Measurements from ENCODE around the gene CDH23. TPM values are rescaled to one million over a fixed set of nuclear protein-coding genes. Genes with fewer than 3 reads are reported as not detected.
A peak's percentile ranks its signal among the peaks of the same experiment; 100 is the strongest.

The CDH23 gene
- total and polyA plus RNA-seq, 10 of the 15 experiments (the other 5 are each of a cell fraction or from before 2014, with no cell fraction given) = 0.09 to 0.40 (median 0.15) TPM; not detected in 1

- POLR2A ChIA-PET = interaction anchor here (1.0 to 2.8 kb wide), 5 partner anchors 14 to 68 kb away, joined by 3 to 20 read pairs (median 4); partner anchors contain the start of gene PSAP
- peaks cover 69% of the 10 kb centered on the region for H3K79me2 ChIP-seq (ENCODE audit: control insufficient read depth, insufficient read depth, low read length)
- 1% methylated on average over 4 of the region's 4 CpGs for WGBS (ENCODE audit: insufficient coverage, insufficient replicate concordance, low lambda C conversion rate, missing lambda C conversion rate)
Observed at GRCh38 chr10:71836596-71836974, 439.9 kb downstream of the CDH23 start.

More at GRCh38 chr10:71836596-71836974, 439.9 kb downstream of the CDH23 start:
- Histone ChIP-seq H2AFZ (ENCODE audit: control insufficient read depth, low read depth, low read length) (peak overlapping the region; percentile 7; the same call in 1 of the 2 replicates), H3K27ac (ENCODE audit: control insufficient read depth, insufficient read depth) (peak overlapping the region; percentile 89), H3K4me1 (ENCODE audit: control insufficient read depth, insufficient read depth, low read length) (peaks cover 61% of the 10 kb centered on the region), H3K27me3 (replicated peaks in 1 of 2; ENCODE audit: control insufficient read depth in 2 of 2, insufficient read depth in 2 of 2, low read length in 1 of 2) (no peaks in the 10 kb centered on the region), H3K9me3 (replicated peaks; ENCODE audit: control insufficient read depth, insufficient read depth, low read length) (no peaks in the 10 kb centered on the region), H3K36me3 (ENCODE audit: control insufficient read depth in 2 of 2, insufficient read depth in 2 of 2, low read length in 1 of 2) (peaks cover 13 to 18% of the 10 kb centered on the region in 2 experiments), H3K4me2 (ENCODE audit: control insufficient read depth, insufficient read depth) (peak overlapping the region; percentile 86), H3K9ac (ENCODE audit: control insufficient read depth, insufficient read depth, low read length) (peak overlapping the region; percentile 67), H4K20me1 (ENCODE audit: control insufficient read depth, insufficient read depth) (no peaks in the 10 kb centered on the region), H3K4me3 (peak overlapping the region; percentile 44)
- TF ChIP-seq POLR2AphosphoS5 (IDR thresholded peaks at IDR 0.05; ENCODE audit: low read length) (0 out of 2 replicates have a peak, but pooled peaks have one; percentile 1), SREBF2 (IDR thresholded peaks at IDR 0.05; ENCODE audit: low read length) (no peak), CHD2 (IDR thresholded peaks at IDR 0.05; ENCODE audit: borderline replicate concordance, low read depth, low read length) (no peak), CHD1 (IDR thresholded peaks at IDR 0.05; ENCODE audit: low read depth, low read length) (no peak), E4F1 (IDR thresholded peaks at IDR 0.05; ENCODE audit: borderline replicate concordance, partially characterized antibody) (no peak), ATF7 (IDR thresholded peaks at IDR 0.05; ENCODE audit: low read depth) (peak; percentile 10; the same call in 1 of the 2 replicates), IRF3 (IDR thresholded peaks at IDR 0.05) (no peak), SMAD5 (IDR thresholded peaks at IDR 0.05; ENCODE audit: low read depth) (no peak), ZNF384 (IDR thresholded peaks at IDR 0.05; ENCODE audit: borderline replicate concordance, low read depth, low read length) (no peak), PKNOX1 (IDR thresholded peaks at IDR 0.05) (no peak)
- SMC1A ChIA-PET (ENCODE audit: uncharacterized antibody, unreplicated experiment) = interaction anchor here (0.8 to 4.0 kb wide), 16 partner anchors 9 to 521 kb away, joined by 3 to 27 read pairs (median 5); partner anchors contain the start of genes PSAP and VSIR
- in situ Hi-C loops (cut with MboI) = no loop called here
- DNase-seq (ENCODE audit: low read depth, low spot score) (peak; percentile 48), ATAC-seq (peak; percentile 46), FAIRE-seq (no peak)
- CTCF ChIA-PET = interaction anchor here (0.8 to 7.5 kb wide), 16 partner anchors 10 to 212 kb away, joined by 3 to 104 read pairs (median 8); partner anchors contain the start of genes PSAP and VSIR
- RAD21 ChIA-PET (ENCODE audit: unreplicated experiment) = interaction anchor here (1.0 to 6.7 kb wide), 13 partner anchors 14 to 464 kb away, joined by 3 to 39 read pairs (median 4); partner anchors contain the start of gene PSAP
- intact Hi-C loops (cut with micrococcal nuclease; ENCODE audit: unreplicated experiment) = loop anchor here (1.0 to 2.0 kb wide), 4 partner anchors 37 to 212 kb away; no protein-coding TSS in a partner anchor
- BruUV-seq (replicated peaks) = no TSS peak

All from GM12878 (cell line).